ENCODE data around the gene AGO1.
"Not testable (repeated sequence)": the region's sequence is repeated elsewhere in the genome, so short reads cannot be mapped to it uniquely, and the experiment has no call there.

AGO1 gene

GRCh38 chr1:35856964-35857363 is 26.0 kb upstream of the AGO1 start:
- H3K9me3 ChIP-seq (ENCODE audit: insufficient read depth, low read length) = no peaks in the 10 kb centered on the region
- H3K27me3 ChIP-seq (ENCODE audit: insufficient read depth, insufficient read length) = no peaks in the 10 kb centered on the region
- TF ChIP-seq YY1 (IDR thresholded peaks at IDR 0.05; ENCODE audit: insufficient read depth, insufficient read length) (no peak), SUZ12 (IDR thresholded peaks at IDR 0.05; ENCODE audit: extremely low read depth, insufficient read depth, insufficient read length) (no peak), ZNF274 (IDR thresholded peaks at IDR 0.05; ENCODE audit: low read depth, low read length) (no peak)

GRCh38 chr1:35857830-35858229 is 25.2 kb upstream of the AGO1 start:
- peak; percentile 47 for DNase-seq (ENCODE audit: low read depth, low spot score)
- peaks cover 14% of the 10 kb centered on the region for H3K36me3 ChIP-seq (ENCODE audit: insufficient read depth, insufficient read length, low read length)
- no peak overlapping the region for H3K4me3 ChIP-seq (ENCODE audit: insufficient read length, low read depth)
- H3K9me3 ChIP-seq (ENCODE audit: insufficient read depth, low read length) = no peaks in the 10 kb centered on the region
- no peak overlapping the region for H3K9ac ChIP-seq (ENCODE audit: insufficient read length, low read depth)
- no peaks in the 10 kb centered on the region for H3K27me3 ChIP-seq (ENCODE audit: insufficient read depth, insufficient read length)
- H3K4me1 ChIP-seq (ENCODE audit: insufficient read depth, insufficient read length) = no peaks in the 10 kb centered on the region
- TF ChIP-seq YY1 (IDR thresholded peaks at IDR 0.05; ENCODE audit: insufficient read depth, insufficient read length) = no peak
- no peak for TF ChIP-seq ZNF274 (IDR thresholded peaks at IDR 0.05; ENCODE audit: low read depth, low read length)
- TF ChIP-seq SUZ12 (IDR thresholded peaks at IDR 0.05; ENCODE audit: extremely low read depth, insufficient read depth, insufficient read length) = no peak

More at GRCh38 chr1:35856964-35857363, 26.0 kb upstream of the AGO1 start:
- Histone ChIP-seq H3K4me3 (ENCODE audit: insufficient read length, low read depth) (no peak overlapping the region), H3K36me3 (ENCODE audit: insufficient read depth, insufficient read length, low read length) (peaks cover 17% of the 10 kb centered on the region), H3K4me1 (ENCODE audit: insufficient read depth, insufficient read length) (no peaks in the 10 kb centered on the region), H3K9ac (ENCODE audit: insufficient read length, low read depth) (no peak overlapping the region)
- DNase-seq (ENCODE audit: low read depth, low spot score) = no peak

GRCh38 chr1:35860696-35861095 is 22.3 kb upstream of the AGO1 start:
- Histone ChIP-seq H3K36me3 (ENCODE audit: insufficient read depth, insufficient read length, low read length) (peaks cover 3% of the 10 kb centered on the region), H3K9me3 (ENCODE audit: insufficient read depth, low read length) (no peaks in the 10 kb centered on the region)
- no peak for DNase-seq (ENCODE audit: low read depth, low spot score)

GRCh38 chr1:35863136-35863535 is 19.9 kb upstream of the AGO1 start:
- no peak for DNase-seq (ENCODE audit: low read depth, low spot score)
- Histone ChIP-seq H3K4me3 (ENCODE audit: insufficient read length, low read depth) (no peak overlapping the region), H3K9ac (ENCODE audit: insufficient read length, low read depth) (no peak overlapping the region), H3K9me3 (ENCODE audit: insufficient read depth, low read length) (no peaks in the 10 kb centered on the region), H3K36me3 (ENCODE audit: insufficient read depth, insufficient read length, low read length) (no peaks in the 10 kb centered on the region), H3K27me3 (ENCODE audit: insufficient read depth, insufficient read length) (no peaks in the 10 kb centered on the region), H3K4me1 (ENCODE audit: insufficient read depth, insufficient read length) (no peaks in the 10 kb centered on the region)
- TF ChIP-seq SUZ12 (IDR thresholded peaks at IDR 0.05; ENCODE audit: extremely low read depth, insufficient read depth, insufficient read length) (no peak), ZNF274 (IDR thresholded peaks at IDR 0.05; ENCODE audit: low read depth, low read length) (no peak), YY1 (IDR thresholded peaks at IDR 0.05; ENCODE audit: insufficient read depth, insufficient read length) (no peak)

More at GRCh38 chr1:35860696-35861095, 22.3 kb upstream of the AGO1 start:
- Histone ChIP-seq H3K4me3 (ENCODE audit: insufficient read length, low read depth) (no peak overlapping the region), H3K4me1 (ENCODE audit: insufficient read depth, insufficient read length) (no peaks in the 10 kb centered on the region), H3K9ac (ENCODE audit: insufficient read length, low read depth) (no peak overlapping the region), H3K27me3 (ENCODE audit: insufficient read depth, insufficient read length) (no peaks in the 10 kb centered on the region)
- no peak for TF ChIP-seq YY1 (IDR thresholded peaks at IDR 0.05; ENCODE audit: insufficient read depth, insufficient read length)
- TF ChIP-seq SUZ12 (IDR thresholded peaks at IDR 0.05; ENCODE audit: extremely low read depth, insufficient read depth, insufficient read length) = no peak
- TF ChIP-seq ZNF274 (IDR thresholded peaks at IDR 0.05; ENCODE audit: low read depth, low read length) = no peak

- Histone ChIP-seq H3K36me3 (ENCODE audit: insufficient read depth, insufficient read length, low read length) (no peaks in the 10 kb centered on the region), H3K9ac (ENCODE audit: insufficient read length, low read depth) (no peak overlapping the region), H3K4me3 (ENCODE audit: insufficient read length, low read depth) (no peak overlapping the region), H3K27me3 (ENCODE audit: insufficient read depth, insufficient read length) (no peaks in the 10 kb centered on the region), H3K9me3 (ENCODE audit: insufficient read depth, low read length) (no peaks in the 10 kb centered on the region), H3K4me1 (ENCODE audit: insufficient read depth, insufficient read length) (no peaks in the 10 kb centered on the region)
- TF ChIP-seq ZNF274 (IDR thresholded peaks at IDR 0.05; ENCODE audit: low read depth, low read length) (no peak), YY1 (IDR thresholded peaks at IDR 0.05; ENCODE audit: insufficient read depth, insufficient read length) (no peak), SUZ12 (IDR thresholded peaks at IDR 0.05; ENCODE audit: extremely low read depth, insufficient read depth, insufficient read length) (no peak)
- no peak for DNase-seq (ENCODE audit: low read depth, low spot score)
Observed at GRCh38 chr1:35863881-35864625, 19.0 kb upstream of the AGO1 start.

- no peaks in the 10 kb centered on the region for H3K9me3 ChIP-seq (ENCODE audit: insufficient read depth, low read length)
- TF ChIP-seq ZNF274 (IDR thresholded peaks at IDR 0.05; ENCODE audit: low read depth, low read length) (no peak), SUZ12 (IDR thresholded peaks at IDR 0.05; ENCODE audit: extremely low read depth, insufficient read depth, insufficient read length) (no peak), YY1 (IDR thresholded peaks at IDR 0.05; ENCODE audit: insufficient read depth, insufficient read length) (no peak)
- no peak for DNase-seq (ENCODE audit: low read depth, low spot score)
- H3K4me1 ChIP-seq (ENCODE audit: insufficient read depth, insufficient read length) = no peaks in the 10 kb centered on the region
- no peak overlapping the region for H3K9ac ChIP-seq (ENCODE audit: insufficient read length, low read depth)
- H3K27me3 ChIP-seq (ENCODE audit: insufficient read depth, insufficient read length) = no peaks in the 10 kb centered on the region
- no peaks in the 10 kb centered on the region for H3K36me3 ChIP-seq (ENCODE audit: insufficient read depth, insufficient read length, low read length)
- H3K4me3 ChIP-seq (ENCODE audit: insufficient read length, low read depth) = no peak overlapping the region
Observed at GRCh38 chr1:35864813-35865212, 18.2 kb upstream of the AGO1 start.

- TF ChIP-seq YY1 (IDR thresholded peaks at IDR 0.05; ENCODE audit: insufficient read depth, insufficient read length) (no peak), ZNF274 (IDR thresholded peaks at IDR 0.05; ENCODE audit: low read depth, low read length) (no peak), SUZ12 (IDR thresholded peaks at IDR 0.05; ENCODE audit: extremely low read depth, insufficient read depth, insufficient read length) (no peak)
- Histone ChIP-seq H3K9ac (ENCODE audit: insufficient read length, low read depth) (no peak overlapping the region), H3K9me3 (ENCODE audit: insufficient read depth, low read length) (no peaks in the 10 kb centered on the region), H3K27me3 (ENCODE audit: insufficient read depth, insufficient read length) (no peaks in the 10 kb centered on the region), H3K36me3 (ENCODE audit: insufficient read depth, insufficient read length, low read length) (no peaks in the 10 kb centered on the region), H3K4me1 (ENCODE audit: insufficient read depth, insufficient read length) (no peaks in the 10 kb centered on the region), H3K4me3 (ENCODE audit: insufficient read length, low read depth) (no peak overlapping the region)
- DNase-seq (ENCODE audit: low read depth, low spot score) = no peak
Observed at GRCh38 chr1:35866991-35867390, 16.0 kb upstream of the AGO1 start.

- Histone ChIP-seq H3K4me3 (ENCODE audit: insufficient read length, low read depth) (peak overlapping the region; percentile 94), H3K9ac (ENCODE audit: insufficient read length, low read depth) (peak overlapping the region; percentile 93), H3K36me3 (ENCODE audit: insufficient read depth, insufficient read length, low read length) (peaks cover 22% of the 10 kb centered on the region)
- DNase-seq (ENCODE audit: low read depth, low spot score) = peak; percentile 98
- H3K4me1 ChIP-seq (ENCODE audit: insufficient read depth, insufficient read length); H3K9me3 ChIP-seq (ENCODE audit: insufficient read depth, low read length); H3K27me3 ChIP-seq (ENCODE audit: insufficient read depth, insufficient read length): not testable (repeated sequence)
Observed at GRCh38 chr1:35869245-35869950, 13.6 kb upstream of the AGO1 start.

All from NT2/D1 (cell line).